GM19193 (cell line): ENCODE data around the gene COX19.

Experiments used
- POLR2A ChIP-seq: IDR thresholded peaks from 4 replicates; pipeline ENCODE4 v1.6.1; 2011; ENCODE audit not compliant: insufficient read depth, insufficient read length; ENCODE audit errors: extremely low read depth

The COX19 gene

GRCh38 chr7:938546-939185 lies 36.7 kb downstream of the COX19 start:
- TF ChIP-seq POLR2A = no peak

DNA sequence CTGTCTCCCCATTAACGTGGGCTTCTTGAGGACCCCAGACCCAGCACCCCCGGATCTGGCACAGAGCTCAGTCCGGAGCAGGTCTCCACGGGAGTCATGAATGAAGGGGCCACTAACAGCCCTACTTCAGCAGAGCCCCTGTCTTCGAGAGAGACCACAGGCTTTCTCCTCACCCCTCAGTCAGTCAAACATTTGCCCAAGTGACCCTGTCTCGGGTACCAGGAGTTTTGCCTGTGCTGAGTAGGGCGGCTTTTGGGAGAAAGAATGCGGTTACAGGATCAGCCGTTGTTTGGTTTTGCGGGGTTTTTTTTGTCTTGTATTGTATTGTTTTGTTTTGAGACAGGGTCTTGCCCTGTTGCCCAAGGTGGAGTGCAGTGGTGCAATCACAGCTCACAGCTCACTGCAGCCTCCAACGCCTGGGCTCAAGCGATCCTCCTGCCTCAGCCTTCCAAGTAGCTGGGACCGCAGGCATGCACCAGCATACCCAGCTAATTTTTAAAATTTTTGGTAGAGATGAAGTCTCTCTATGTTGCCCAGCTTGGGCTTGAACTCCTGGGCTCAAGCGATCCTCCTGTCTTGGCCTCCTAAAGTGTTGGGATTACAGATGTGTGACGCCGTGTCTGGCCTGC lies 37.4 kb downstream of the COX19 start:
- no peak for TF ChIP-seq POLR2A

DNA sequence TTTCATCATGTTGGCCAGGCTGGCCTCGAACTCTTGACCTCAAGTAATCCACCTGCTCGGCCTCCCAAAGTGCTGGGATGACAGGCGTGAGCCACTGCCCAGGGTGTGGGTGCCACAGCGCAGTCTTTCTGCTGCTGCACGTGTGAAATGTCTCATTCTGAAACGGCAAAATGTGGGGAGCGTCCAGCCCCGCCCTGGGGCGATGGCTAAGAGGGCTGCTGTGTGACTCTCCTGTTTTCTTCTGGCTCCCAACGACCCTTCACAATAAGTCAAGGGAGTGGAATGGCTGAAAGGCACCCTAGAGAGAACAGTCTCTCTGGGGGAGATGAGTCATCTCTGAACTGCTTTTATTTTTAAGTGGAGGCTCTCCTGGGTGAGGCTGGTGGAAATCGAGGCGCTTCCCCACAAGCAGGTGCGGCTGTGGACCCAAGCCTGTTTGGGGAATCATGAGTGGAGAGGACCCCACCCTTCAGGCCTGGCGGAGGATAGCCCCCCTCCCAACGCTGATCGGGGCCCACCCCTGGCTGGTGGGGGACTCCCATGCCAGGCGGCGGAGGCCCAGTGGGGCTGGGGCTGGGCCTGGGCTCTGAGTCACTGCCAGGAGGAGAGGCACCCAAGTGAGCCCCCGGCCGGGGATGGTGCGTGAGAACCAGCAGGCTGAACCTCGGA lies 38.8 kb downstream of the COX19 start:
- TF ChIP-seq POLR2A = no peak

DNA sequence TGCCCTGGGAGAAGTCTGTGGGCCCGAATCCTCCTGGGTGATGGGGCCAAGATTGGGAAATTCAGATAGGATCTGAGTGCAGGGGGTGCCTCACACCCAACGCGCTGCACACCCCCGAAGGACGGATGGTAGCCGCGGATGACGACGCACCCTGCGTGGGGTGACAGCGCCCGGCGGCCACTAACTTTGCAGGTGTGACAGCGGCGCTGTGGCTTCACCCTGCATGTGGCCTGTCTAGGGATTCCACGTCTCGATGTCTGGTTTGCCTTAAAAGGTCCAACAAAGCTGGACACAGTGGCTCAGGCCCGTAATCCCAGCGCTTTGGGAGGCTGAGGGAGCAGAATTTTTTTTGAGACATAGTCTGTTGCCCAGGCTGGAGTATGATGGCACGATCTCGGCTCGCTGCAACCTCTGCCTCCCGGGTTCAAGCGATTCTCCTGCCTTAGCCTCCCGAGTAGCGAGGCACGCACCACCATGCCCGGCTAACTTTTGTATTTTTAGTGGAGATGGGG lies 39.4 kb downstream of the COX19 start:
- TF ChIP-seq POLR2A = no peak

DNA sequence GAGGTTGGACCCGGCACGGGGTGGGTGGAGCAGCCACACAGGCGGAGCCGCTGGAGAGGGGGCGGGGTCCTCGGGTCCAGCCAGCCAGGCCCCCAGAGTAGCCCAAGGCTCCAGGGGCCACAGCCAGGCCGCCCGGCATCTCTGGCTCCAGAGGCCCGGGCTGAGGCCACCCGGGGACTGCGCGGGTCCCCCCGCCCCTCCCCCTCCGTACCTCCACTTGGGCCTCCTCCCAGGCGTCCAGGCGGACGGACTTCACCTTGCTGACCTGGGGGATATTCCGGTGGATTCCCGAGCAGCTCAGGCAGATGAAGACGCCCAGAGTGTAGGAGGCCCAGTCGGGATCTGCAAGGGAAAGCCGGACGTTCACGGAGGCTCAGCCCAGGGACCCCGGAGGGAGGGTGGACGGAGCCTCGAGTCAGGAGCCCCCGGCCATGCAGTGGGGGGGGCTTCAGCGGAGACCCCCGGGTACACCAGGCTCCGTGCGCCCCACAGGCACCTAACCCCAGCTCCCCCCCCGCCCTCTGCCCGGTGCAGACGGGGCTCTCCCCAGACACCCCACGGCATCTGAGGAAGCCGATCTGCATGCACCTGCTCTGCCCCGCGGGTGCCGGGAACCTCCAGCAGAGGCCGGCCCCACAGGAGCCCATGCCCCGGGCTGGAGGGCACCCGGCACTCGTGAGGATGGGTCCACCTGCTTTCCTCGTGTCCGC lies 40.0 kb downstream of the COX19 start:
- no peak for TF ChIP-seq POLR2A

DNA sequence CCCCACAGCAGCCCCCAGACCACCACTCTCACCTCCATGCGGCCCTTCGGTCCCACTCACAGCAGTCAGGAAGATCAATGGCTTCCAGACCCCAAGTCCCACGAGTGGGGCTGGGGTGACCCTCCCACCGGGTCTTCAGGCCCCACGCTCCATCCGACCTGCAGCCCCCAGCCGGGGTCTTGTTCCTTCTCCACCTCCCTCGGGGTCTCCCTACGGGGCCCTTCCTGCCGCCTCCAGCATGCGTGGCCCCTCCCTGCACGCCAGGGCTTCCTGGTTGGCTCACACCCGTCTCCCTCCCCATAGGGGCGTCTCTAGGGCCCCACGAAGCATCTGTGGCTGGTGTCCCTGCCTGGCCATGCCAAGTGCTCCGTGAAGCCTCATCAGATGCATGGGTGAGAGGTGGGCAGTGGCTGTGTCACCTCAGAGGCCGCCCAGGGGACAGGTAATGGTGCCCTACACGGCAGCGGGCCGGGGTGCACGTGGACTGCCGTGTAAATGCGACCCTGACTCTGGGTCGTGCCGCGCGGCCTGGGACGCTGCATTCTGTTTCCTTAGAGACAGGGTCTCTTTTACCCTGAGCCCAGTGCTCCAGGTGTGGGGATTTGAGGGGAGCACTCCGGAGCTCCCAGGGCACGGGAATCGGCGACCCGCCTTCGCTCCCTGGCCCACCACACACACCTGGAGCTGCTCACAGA lies 40.7 kb downstream of the COX19 start:
- no peak for TF ChIP-seq POLR2A

DNA sequence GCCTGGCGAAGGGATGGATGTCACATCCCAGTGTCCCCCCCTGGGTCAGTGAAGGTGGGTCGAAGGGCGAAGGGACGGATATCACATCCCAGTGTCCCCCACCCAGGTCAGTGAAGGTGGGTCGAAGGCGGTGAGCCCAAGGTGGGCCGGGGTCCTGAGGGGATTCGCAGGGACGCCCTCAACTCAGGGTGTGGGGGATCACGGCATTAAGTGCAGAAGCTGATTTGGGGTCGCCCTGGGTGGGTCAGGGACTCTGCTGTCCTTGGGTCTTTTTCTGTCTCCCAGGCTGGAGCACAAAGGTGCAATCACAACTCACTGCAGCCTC lies 42.7 kb downstream of the COX19 start:
- TF ChIP-seq POLR2A = no peak

- TF ChIP-seq POLR2A = no peak
Measured at GRCh38 chr7:931871-932650, 43.3 kb downstream of the COX19 start.

- no peak for TF ChIP-seq POLR2A
Measured at GRCh38 chr7:930975-931758, 44.2 kb downstream of the COX19 start.

GRCh38 chr7:929311-929711 lies 46.0 kb downstream of the COX19 start:
- TF ChIP-seq POLR2A = no peak

GRCh38 chr7:927031-927671 lies 48.2 kb downstream of the COX19 start:
- no peak for TF ChIP-seq POLR2A

DNA sequence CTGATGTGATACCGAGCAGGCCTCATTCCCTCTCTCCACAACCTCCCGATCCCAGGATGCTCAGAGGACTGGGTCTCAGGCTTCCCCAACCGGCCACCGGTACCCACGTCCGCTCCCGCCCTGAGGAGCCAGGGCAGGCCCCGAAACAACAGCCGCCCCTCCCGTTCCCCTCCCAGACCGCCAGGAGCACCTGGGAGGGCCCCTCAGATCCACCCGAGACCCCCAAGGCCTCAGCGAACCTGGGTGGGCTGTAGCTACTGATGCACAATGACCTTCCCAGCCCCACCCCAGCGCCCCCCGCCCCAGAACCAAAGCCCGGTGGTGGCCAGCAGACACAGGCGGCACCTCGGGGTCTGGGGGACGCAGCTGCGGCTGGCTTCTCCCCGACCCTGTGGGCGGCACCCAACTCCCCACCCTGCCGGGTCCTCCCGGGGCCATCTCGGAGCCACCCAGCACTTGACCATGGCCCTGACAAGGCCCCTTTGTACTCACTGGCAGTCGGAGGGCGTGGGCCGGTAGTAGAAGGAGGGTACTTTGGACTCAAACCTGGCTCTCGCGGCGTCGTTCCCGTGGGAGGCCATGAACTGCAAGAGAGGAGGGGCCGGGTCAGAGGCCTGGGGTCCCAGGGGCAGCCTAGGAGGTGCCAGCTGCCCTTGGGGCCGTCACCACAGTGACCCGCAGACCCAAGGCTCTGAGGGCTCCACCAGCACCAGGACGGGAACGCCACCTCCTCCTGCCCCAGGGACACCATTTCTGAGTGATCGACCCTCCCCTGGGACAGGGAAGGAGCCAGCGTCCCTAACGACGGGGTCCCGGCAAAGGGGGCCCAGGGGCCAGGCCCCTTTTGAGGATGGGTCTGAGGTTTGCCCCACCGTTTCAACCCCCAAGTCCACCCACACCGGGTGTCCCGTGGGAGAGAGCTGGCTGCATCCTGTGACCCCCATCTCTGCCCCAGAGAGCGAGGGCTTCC lies 49.0 kb downstream of the COX19 start:
- no peak for TF ChIP-seq POLR2A
